OCI-LY7 (cell line): ENCODE measurements around the gene JMJD4.

ENCODE experiments used
- CTCF ChIP-seq: fragments of 200-600 bp; sonication (generic); conservative IDR thresholded peaks from 2 replicates; pipeline ENCODE4 v1.5.1; 2014; ENCODE audit warnings: mild to moderate bottlenecking, antibody characterized with exemption, low read length, moderate library complexity, mixed read lengths
- EZH2phosphoT487 ChIP-seq: fragments of 200-600 bp; sonication (generic); IDR thresholded peaks from 2 replicates; pipeline ENCODE4 v1.6.1; 2018; ENCODE audit warnings: low read depth, borderline replicate concordance, mild to moderate bottlenecking, mixed run types, antibody characterized with exemption, low read length, moderate library complexity, mixed read lengths

GRCh38 chr1:227707846-227708245 lies 27.3 kb downstream of the JMJD4 start:
- no peak for TF ChIP-seq CTCF
- no peak for TF ChIP-seq EZH2phosphoT487
